OCI-LY7 (cell line): ENCODE measurements around the gene SPPL3. TPM values are rescaled to one million over a fixed set of nuclear protein-coding genes. Genes with fewer than 3 reads are reported as not detected.

Experiments used
- BruUV-seq: library from RNA; stranded (reverse); fragments of 400-500 nt; replicated peaks from 2 replicates; lab custom pipeline; 2021; lab: Mats Ljungman, UMichigan
- CTCF ChIA-PET: fragments of 300-600 bp; sonication (Branson Sonifier 250); formaldehyde crosslinking; loops from one replicate; lab custom pipeline; 2022; ENCODE audit warnings: antibody characterized with exemption; ENCODE audit not compliant: unreplicated experiment; lab: Charles Lee
- POLR2A ChIA-PET: fragments of 300-600 bp; sonication (Branson Sonifier 250); formaldehyde crosslinking; loops from one replicate; lab custom pipeline; 2022; ENCODE audit warnings: antibody characterized with exemption; lab: Charles Lee
- DNase-seq: peaks from one replicate; pipeline ENCODE4 v3.0.0-alpha.2; 2015; ENCODE audit warnings: low spot score
- H2AFZ ChIP-seq: fragments of 200-600 bp; sonication (generic), shearing (Covaris generic); 2 replicates; pipeline ENCODE4 v1.6.1; 2014; ENCODE audit warnings: mild to moderate bottlenecking, antibody characterized with exemption, low read length, moderate library complexity
- H3K27ac ChIP-seq: fragments of 200-600 bp; sonication (generic); 2 replicates; pipeline ENCODE4 v1.5.1; 2014; ENCODE audit warnings: mixed run types, low read depth, mild to moderate bottlenecking, moderate library complexity, low read length, inconsistent platforms; ENCODE audit not compliant: poor library complexity, severe bottlenecking
- H3K36me3 ChIP-seq: fragments of 200-600 bp; sonication (generic); 2 replicates; pipeline ENCODE4 v1.6.1; 2014; ENCODE audit warnings: mild to moderate bottlenecking, antibody characterized with exemption, low read length, moderate library complexity, mixed read lengths; ENCODE audit not compliant: insufficient read depth
- H3K4me1 ChIP-seq: fragments of 200-600 bp; sonication (generic); 2 replicates; pipeline ENCODE4 v1.5.1; 2014; ENCODE audit warnings: mild to moderate bottlenecking, low read length; ENCODE audit not compliant: insufficient read depth, poor library complexity, severe bottlenecking
- H3K4me2 ChIP-seq: fragments of 200-600 bp; sonication (generic); 2 replicates; pipeline ENCODE4 v1.6.1; 2014; ENCODE audit warnings: mild to moderate bottlenecking, low read length
- H3K4me3 ChIP-seq: fragments of 200-600 bp; sonication (generic); 2 replicates; pipeline ENCODE4 v1.5.1; 2014; ENCODE audit warnings: mild to moderate bottlenecking, low read depth, low read length; ENCODE audit not compliant: poor library complexity, severe bottlenecking
- H3K79me2 ChIP-seq: fragments of 200-600 bp; sonication (generic); 2 replicates; pipeline ENCODE4 v1.6.1; 2016; ENCODE audit warnings: low read depth, mild to moderate bottlenecking, low read length, moderate library complexity, mixed read lengths; ENCODE audit not compliant: insufficient read depth
- H3K9me2 ChIP-seq: fragments of 200-600 bp; sonication (generic); 2 replicates; pipeline ENCODE4 v1.6.1; 2016; ENCODE audit warnings: mild to moderate bottlenecking, low read length, mixed read lengths; ENCODE audit not compliant: insufficient read depth
- H3K9me3 ChIP-seq: fragments of 200-600 bp; sonication (generic); 2 replicates; pipeline ENCODE4 v1.6.1; 2014; ENCODE audit warnings: mild to moderate bottlenecking, mixed run types, low read length, mixed read lengths
- H4K20me1 ChIP-seq: fragments of 200-600 bp; sonication (generic); 2 replicates; pipeline ENCODE4 v1.6.1; 2014; ENCODE audit warnings: mild to moderate bottlenecking, antibody characterized with exemption, low read length, moderate library complexity, mixed read lengths; ENCODE audit not compliant: insufficient read depth
- CTCF ChIP-seq: fragments of 200-600 bp; sonication (generic); conservative IDR thresholded peaks from 2 replicates; pipeline ENCODE4 v1.5.1; 2014; ENCODE audit warnings: mild to moderate bottlenecking, antibody characterized with exemption, low read length, moderate library complexity, mixed read lengths
- EZH2phosphoT487 ChIP-seq: fragments of 200-600 bp; sonication (generic); IDR thresholded peaks from 2 replicates; pipeline ENCODE4 v1.6.1; 2018; ENCODE audit warnings: low read depth, borderline replicate concordance, mild to moderate bottlenecking, mixed run types, antibody characterized with exemption, low read length, moderate library complexity, mixed read lengths
- intact Hi-C: fragments of 100-400 bp; cut with micrococcal nuclease; formaldehyde crosslinking; loops from one replicate; pipeline ENCODE4 v1.10.0; 2022; ENCODE audit not compliant: unreplicated experiment
- total RNA-seq, 2 experiments: library from RNA; depleted of rRNA in 1 of 2; stranded (reverse); fragments of >200 nt in 1 of 2; shearing (Covaris generic) in 1 of 2; gene quantifications; 2 replicates each; pipeline ENCODE4 v1.2.3, GENCODE V29; 2014 to 2022

Gene SPPL3
- total RNA-seq, 2 experiments from 2014 or later = 8.6 to 36.6 TPM

GRCh38 chr12:120738252-120739030 lies 165.7 kb downstream of the SPPL3 start:
- POLR2A ChIA-PET = interaction anchor here (0.6 kb wide), 1 partner anchor 220 kb away, joined by 3 read pairs; no protein-coding TSS in a partner anchor
- no peaks in the 10 kb centered on the region for H3K9me3 ChIP-seq
- no peak overlapping the region for H3K4me3 ChIP-seq
- no peaks in the 10 kb centered on the region for H3K79me2 ChIP-seq
- H3K4me2 ChIP-seq = no peak overlapping the region
- no peaks in the 10 kb centered on the region for H3K36me3 ChIP-seq
- no peaks in the 10 kb centered on the region for H4K20me1 ChIP-seq
- H3K4me1 ChIP-seq = no peaks in the 10 kb centered on the region
- H3K27ac ChIP-seq = no peak overlapping the region
- no peak overlapping the region for H2AFZ ChIP-seq
- no peak for TF ChIP-seq EZH2phosphoT487
- TF ChIP-seq CTCF = peak; percentile 41; the same call in 1 of the 2 replicates
- intact Hi-C loops = loop anchor here (1.0 kb wide), 1 partner anchor 233 kb away; no protein-coding TSS in a partner anchor
- CTCF ChIA-PET = no interaction called here
- no peak for DNase-seq
- no peaks in the 10 kb centered on the region for H3K9me2 ChIP-seq
- no TSS peak for BruUV-seq

GRCh38 chr12:120737557-120738251 lies 166.5 kb downstream of the SPPL3 start:
- intact Hi-C loops = loop anchor here (1.0 kb wide), 1 partner anchor 234 kb away; no protein-coding TSS in a partner anchor
- no peaks in the 10 kb centered on the region for H3K9me3 ChIP-seq
- TF ChIP-seq EZH2phosphoT487 = no peak
- peak; percentile 76 for TF ChIP-seq CTCF
- CTCF ChIA-PET = no interaction called here
- H3K4me2 ChIP-seq = no peak overlapping the region
- H3K4me1 ChIP-seq = no peaks in the 10 kb centered on the region
- POLR2A ChIA-PET = no interaction called here
- H3K79me2 ChIP-seq = no peaks in the 10 kb centered on the region
- H3K27ac ChIP-seq = no peak overlapping the region
- DNase-seq = peak; percentile 57
- H2AFZ ChIP-seq = no peak overlapping the region
- BruUV-seq = no TSS peak
- H4K20me1 ChIP-seq = no peaks in the 10 kb centered on the region
- no peak overlapping the region for H3K4me3 ChIP-seq
- H3K9me2 ChIP-seq = no peaks in the 10 kb centered on the region
- no peaks in the 10 kb centered on the region for H3K36me3 ChIP-seq
